Measurements from ENCODE around the gene ABHD18.
A peak's percentile ranks its signal among the peaks of the same experiment; 100 is the strongest.
"Not testable (repeated sequence)": the region's sequence is repeated elsewhere in the genome, so short reads cannot be mapped to it uniquely, and the experiment has no call there.

ABHD18 gene

GRCh38 chr4:128066453-128066820 is 101.2 kb downstream of the ABHD18 start:
- DNase-seq; H3K4me3 Mint-ChIP-seq; H3K9me3 Mint-ChIP-seq; H3K27me3 Mint-ChIP-seq; ATAC-seq (replicated peaks); H3K36me3 Mint-ChIP-seq; H3K27ac Mint-ChIP-seq: not testable (repeated sequence)
- H3K4me1 Mint-ChIP-seq: peaks cover 3 to 11% of the 10 kb centered on the region in 2 donors

DNA sequence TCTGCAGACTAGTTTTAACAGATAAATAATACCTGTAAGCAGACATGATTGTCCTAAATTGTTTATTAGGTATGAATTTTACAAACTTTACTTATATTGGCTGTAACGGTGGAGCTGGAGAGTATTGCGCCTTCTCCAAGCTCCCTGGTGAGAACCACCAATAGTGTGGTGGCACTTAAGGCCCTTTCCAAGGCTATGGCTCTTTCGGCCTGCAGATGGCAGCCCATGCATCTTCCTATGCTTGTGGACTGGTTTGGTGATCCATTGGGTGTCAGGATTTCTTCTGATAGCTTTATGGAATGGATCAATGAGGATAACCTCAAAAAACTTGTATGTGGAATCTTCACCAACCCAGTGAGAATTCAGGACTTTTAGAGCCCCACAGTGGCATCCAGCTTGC is 103.7 kb downstream of the ABHD18 start:
- H3K4me1 Mint-ChIP-seq: peaks cover 0 to 6% of the 10 kb centered on the region in 2 donors
- peaks cover 0 to 2% of the 10 kb centered on the region in 2 donors for H3K36me3 Mint-ChIP-seq
- H3K27me3 Mint-ChIP-seq: no peaks in the 10 kb centered on the region
- no peak for DNase-seq
- no peak overlapping the region for H3K27ac Mint-ChIP-seq
- no peaks in the 10 kb centered on the region for H3K9me3 Mint-ChIP-seq
- peak in 1 of 2 donors; percentile 52 for ATAC-seq (replicated peaks)
- H3K4me3 Mint-ChIP-seq: no peak overlapping the region

GRCh38 chr4:128076464-128076863 is 111.3 kb downstream of the ABHD18 start:
- Mint-ChIP-seq H3K36me3 (peaks cover 19 to 34% of the 10 kb centered on the region in 2 donors), H3K27me3 (no peaks in the 10 kb centered on the region), H3K4me3 (no peak overlapping the region), H3K9me3 (no peaks in the 10 kb centered on the region), H3K27ac (no peak overlapping the region), H3K4me1 (no peaks in the 10 kb centered on the region)
- DNase-seq: no peak
- no peak for ATAC-seq (replicated peaks)
